ENCODE measurements around the gene TSTD1. TPM values are rescaled to one million over a fixed set of nuclear protein-coding genes. Genes with fewer than 3 reads are reported as not detected.

Gene TSTD1
- total and polyA plus RNA-seq, 9 donors = 13.6 to 200 (median 50.3) TPM

DNA sequence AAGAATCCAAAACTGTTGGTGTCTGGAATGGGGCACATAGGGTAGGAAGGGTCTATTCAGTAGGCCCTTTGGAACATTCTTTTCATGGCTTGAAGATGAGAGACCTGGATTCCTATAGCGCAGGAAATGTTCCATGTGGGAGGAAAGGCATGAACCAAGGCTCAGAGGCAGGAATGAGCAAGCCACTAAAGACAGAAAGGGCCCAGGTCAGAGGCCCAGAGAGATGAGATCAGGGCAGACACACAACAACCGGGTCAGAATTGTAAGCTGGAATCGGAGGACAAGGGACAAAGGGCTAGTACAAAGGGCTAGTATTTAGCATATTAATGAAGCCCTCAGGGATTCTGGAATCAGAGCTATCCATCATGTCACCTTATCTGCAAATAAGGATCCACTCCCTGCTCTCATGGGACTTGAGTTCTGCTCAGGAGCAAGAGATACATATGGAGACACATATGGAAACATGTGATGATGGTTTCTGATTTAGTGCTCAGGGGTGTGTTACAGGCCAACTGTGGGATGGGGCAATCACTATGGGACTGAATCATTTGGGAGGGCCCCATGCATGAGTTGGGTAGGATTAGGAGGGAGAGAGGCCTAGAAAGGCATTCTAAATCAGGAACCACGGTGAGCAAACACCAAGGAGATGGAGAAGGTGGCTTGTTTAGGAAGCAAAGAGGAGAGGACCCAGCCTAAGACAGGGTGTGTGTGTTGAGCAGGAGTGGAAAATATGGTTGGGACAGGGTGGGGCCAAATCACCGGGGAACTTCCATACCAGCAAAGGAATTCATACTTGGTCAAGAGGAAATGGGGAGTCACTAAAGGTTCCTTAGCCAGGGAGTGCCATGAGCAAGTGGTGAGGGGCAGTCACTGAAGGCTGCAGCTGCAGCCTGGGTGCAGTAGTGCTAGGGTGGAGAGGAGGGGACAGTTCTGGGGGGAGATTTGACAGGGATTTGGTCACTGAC lies 42.0 kb upstream of the TSTD1 start:
- DNase-seq = no peak
- Histone ChIP-seq H3K36me3 (no peaks in the 10 kb centered on the region), H3K9me3 (no peaks in the 10 kb centered on the region), H3K27ac (no peak overlapping the region), H3K27me3 (no peaks in the 10 kb centered on the region), H3K4me3 (no peak overlapping the region), H3K4me1 (ENCODE audit: insufficient read depth) (no peaks in the 10 kb centered on the region)
- 69 to 80% (median 74%) methylated on average over 5 of the region's 5 CpGs for WGBS, 3 donors
- TF ChIP-seq POLR2A (IDR thresholded peaks at IDR 0.05) (no peak), EP300 (IDR thresholded peaks at IDR 0.05) (no peak)
- TF ChIP-seq, protein P1, sequence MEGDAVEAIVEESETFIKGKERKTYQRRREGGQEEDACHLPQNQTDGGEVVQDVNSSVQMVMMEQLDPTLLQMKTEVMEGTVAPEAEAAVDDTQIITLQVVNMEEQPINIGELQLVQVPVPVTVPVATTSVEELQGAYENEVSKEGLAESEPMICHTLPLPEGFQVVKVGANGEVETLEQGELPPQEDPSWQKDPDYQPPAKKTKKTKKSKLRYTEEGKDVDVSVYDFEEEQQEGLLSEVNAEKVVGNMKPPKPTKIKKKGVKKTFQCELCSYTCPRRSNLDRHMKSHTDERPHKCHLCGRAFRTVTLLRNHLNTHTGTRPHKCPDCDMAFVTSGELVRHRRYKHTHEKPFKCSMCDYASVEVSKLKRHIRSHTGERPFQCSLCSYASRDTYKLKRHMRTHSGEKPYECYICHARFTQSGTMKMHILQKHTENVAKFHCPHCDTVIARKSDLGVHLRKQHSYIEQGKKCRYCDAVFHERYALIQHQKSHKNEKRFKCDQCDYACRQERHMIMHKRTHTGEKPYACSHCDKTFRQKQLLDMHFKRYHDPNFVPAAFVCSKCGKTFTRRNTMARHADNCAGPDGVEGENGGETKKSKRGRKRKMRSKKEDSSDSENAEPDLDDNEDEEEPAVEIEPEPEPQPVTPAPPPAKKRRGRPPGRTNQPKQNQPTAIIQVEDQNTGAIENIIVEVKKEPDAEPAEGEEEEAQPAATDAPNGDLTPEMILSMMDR (IDR thresholded peaks at IDR 0.05) = no peak
- intact Hi-C loops (cut with DNase I) = no loop called here

DNA sequence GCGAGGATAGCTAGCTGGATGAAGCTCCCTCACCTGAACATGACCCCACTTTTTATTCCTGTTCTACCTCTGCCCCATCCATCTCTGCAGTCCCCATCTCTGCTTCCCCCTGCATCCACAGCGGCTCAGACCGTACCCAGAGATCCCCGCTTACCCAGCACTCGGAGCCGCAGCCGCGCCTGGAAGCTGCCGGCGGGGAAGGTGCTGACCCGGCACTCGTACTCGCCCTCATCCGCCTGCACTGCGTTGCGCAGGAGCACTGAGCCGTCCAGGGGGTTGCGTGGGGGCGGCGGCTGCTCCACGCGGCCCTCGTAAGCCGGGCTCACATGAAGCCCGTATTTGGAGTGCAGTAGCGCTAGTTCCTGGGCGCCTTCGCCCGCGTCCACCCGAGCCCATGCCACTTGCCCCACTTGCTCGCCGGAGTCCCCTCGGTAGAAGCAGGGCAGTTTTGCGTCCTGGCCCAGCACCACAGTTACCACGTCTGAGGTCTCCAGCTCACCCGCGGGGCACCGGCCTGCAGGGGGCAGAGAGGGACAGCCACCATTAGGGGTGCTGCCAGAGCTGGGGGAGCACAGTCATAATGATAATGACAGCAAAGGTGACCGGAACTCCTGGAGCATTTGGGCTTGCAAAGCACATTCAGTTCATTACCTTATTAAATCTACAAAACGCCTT lies 40.8 kb upstream of the TSTD1 start:
- H3K4me3 ChIP-seq = no peak overlapping the region
- no peak for DNase-seq
- H3K36me3 ChIP-seq = no peaks in the 10 kb centered on the region
- no peak for TF ChIP-seq POLR2A (IDR thresholded peaks at IDR 0.05)
- TF ChIP-seq EP300 (IDR thresholded peaks at IDR 0.05) = no peak
- TF ChIP-seq, protein P1 (IDR thresholded peaks at IDR 0.05) = no peak
- no peaks in the 10 kb centered on the region for H3K9me3 ChIP-seq
- no peaks in the 10 kb centered on the region for H3K27me3 ChIP-seq
- H3K4me1 ChIP-seq (ENCODE audit: insufficient read depth) = no peaks in the 10 kb centered on the region
- intact Hi-C loops (cut with DNase I) = no loop called here
- 40 to 50% (median 43%) methylated on average over 32 to 41 of the region's 41 CpGs for WGBS, 3 donors
- no peak overlapping the region for H3K27ac ChIP-seq

DNA sequence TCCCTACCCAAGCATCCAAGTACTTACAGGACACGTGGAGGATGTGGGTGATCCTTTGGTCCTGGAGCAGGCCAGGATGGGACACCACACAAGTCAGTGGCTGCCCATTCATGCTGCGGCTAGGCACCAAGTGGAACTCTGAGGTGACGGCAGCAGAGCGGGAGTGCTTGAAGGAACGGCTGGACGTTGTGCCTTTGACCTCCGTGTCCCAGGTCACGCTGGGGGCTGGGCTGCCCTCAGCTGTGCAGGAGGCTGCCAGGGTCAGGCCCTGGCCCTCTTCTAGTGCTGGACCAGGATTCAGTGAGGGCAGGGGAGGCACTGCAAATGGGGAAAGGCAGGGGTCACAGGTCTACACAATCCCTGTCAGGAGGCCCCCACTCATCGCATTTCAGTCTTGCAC lies 38.7 kb upstream of the TSTD1 start:
- H3K27me3 ChIP-seq = no peaks in the 10 kb centered on the region
- 61 to 68% (median 64%) methylated on average over 9 of the region's 9 CpGs for WGBS, 3 donors
- no peak for DNase-seq
- no peak overlapping the region for H3K4me3 ChIP-seq
- intact Hi-C loops (cut with DNase I) = no loop called here
- H3K27ac ChIP-seq = no peak overlapping the region
- TF ChIP-seq EP300 (IDR thresholded peaks at IDR 0.05) = no peak
- TF ChIP-seq, protein P1 (IDR thresholded peaks at IDR 0.05) = no peak
- no peaks in the 10 kb centered on the region for H3K9me3 ChIP-seq
- no peaks in the 10 kb centered on the region for H3K4me1 ChIP-seq (ENCODE audit: insufficient read depth)
- H3K36me3 ChIP-seq = no peaks in the 10 kb centered on the region

DNA sequence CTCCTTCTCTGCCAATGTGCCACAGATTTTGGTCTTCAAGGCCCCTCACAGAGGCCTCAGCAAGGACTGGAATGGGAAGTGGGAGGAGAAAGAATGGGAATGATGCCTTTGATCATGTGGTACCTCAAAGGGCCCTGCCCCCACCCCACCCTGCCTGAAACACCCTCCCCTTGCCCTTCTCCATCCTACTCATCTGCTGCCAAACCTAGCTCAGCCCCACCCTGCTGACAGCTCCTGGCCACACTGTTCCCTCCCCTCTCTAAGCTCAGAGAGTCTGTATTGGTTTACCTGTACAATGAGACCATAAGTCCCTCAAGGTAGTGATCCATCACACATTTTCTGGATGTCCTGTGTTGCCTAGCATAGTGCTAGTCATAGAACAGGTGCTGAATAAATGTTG lies 37.6 kb upstream of the TSTD1 start:
- no peaks in the 10 kb centered on the region for H3K4me1 ChIP-seq (ENCODE audit: insufficient read depth)
- intact Hi-C loops (cut with DNase I) = no loop called here
- H3K4me3 ChIP-seq = no peak overlapping the region
- no peaks in the 10 kb centered on the region for H3K27me3 ChIP-seq
- H3K9me3 ChIP-seq = no peaks in the 10 kb centered on the region
- no peak for DNase-seq
- no peak overlapping the region for H3K27ac ChIP-seq
- TF ChIP-seq POLR2A (IDR thresholded peaks at IDR 0.05) (no peak), EP300 (IDR thresholded peaks at IDR 0.05) (no peak)
- TF ChIP-seq, protein P1 (IDR thresholded peaks at IDR 0.05) = no peak
- no peaks in the 10 kb centered on the region for H3K36me3 ChIP-seq

All from ovary (tissue), 9 donors.